Suppressor macrophage treated with lipopolysaccharide for 1 hour (primary cell): ENCODE data around the gene CLCN5.

Source experiments
- DNase-seq, 3 donors: peaks; one replicate each; pipeline ENCODE4 v3.0.0-alpha.2; 2020 to 2022

Gene CLCN5

GRCh38 chrX:49922291-49923241 is at the start of gene CLCN5:
Gene CLCN5 (plus strand): TSS chrX:49922596. CDS start chrX:49925299, 2,703 bp downstream.
- DNase-seq: peak; percentile 94 to 96 (median 96)

- peak; percentile 23 to 27 (median 23) for DNase-seq
These were observed 45.6 kb upstream of the CLCN5 start for GRCh38 chrX:49876750-49877149.

DNA sequence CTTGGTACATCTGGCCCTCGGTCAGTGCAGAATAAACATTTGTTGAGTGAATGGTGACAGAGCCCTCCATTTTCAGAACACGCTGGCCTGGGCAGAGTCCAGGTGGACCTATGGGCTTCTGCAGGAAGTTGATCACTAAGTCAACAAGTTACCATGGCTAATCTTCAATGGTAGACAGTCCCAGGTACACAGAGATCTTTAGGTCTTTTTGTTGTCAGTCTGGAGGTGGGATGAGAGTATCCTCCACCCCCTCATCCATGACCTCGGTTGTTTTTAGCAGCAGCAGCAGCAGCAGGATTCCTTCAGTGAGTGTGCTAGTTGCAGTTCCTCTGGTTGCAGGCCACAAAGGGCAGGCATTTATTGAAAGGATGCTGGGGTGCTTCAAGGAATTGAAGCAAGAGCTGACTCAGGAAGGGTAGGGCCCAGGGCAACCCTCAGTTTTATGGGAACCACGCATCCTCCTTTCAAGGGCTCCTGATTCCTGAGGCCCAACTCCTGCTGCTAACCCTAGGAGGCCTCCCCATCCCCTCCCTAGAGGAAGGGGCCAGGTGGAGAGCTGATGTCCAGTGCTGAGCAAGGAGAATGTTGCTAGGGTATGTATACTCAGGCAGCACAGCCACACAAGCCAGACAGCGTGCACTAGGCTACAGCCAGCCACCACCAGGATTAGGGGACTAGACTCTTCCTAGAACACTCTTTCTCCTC is 44.8 kb upstream of the CLCN5 start:
- DNase-seq: peak in 2 of 3 donors; percentile 5 to 23

DNA sequence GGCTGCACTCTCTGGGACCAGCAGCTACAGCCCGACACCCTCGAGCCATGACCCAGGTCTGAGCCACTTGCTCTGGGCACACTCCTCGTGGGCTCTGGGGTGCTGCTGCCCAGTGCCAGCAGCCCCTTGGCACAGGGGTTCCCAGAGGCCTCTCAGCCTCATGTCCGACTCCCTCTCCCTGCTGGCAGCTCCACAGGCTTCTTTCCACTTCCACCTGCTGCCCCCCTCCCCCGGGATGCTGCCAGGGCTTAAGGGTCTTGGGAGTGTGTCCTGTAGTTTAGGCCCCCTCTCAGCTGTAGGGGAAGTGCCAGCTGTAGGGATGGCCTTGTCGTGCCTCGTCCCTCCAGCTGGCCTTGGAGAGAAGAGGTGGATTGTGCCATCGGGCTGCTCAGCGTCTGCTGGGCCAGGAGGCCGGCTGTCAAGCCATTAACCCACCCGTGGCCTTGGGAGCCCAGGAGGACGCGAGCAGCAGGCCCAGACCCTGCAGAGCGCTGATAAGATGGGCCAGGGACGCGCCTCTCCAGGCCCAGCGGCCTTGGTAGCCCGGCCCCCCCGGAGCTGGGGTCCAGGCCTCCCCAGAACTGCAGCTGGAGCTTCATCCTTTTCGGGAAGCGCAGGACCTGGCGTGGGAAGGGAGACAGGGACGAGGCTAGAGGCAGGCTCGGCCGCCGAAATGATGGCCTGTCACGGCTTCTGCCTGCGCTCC is 44.1 kb upstream of the CLCN5 start:
- no peak for DNase-seq

DNA sequence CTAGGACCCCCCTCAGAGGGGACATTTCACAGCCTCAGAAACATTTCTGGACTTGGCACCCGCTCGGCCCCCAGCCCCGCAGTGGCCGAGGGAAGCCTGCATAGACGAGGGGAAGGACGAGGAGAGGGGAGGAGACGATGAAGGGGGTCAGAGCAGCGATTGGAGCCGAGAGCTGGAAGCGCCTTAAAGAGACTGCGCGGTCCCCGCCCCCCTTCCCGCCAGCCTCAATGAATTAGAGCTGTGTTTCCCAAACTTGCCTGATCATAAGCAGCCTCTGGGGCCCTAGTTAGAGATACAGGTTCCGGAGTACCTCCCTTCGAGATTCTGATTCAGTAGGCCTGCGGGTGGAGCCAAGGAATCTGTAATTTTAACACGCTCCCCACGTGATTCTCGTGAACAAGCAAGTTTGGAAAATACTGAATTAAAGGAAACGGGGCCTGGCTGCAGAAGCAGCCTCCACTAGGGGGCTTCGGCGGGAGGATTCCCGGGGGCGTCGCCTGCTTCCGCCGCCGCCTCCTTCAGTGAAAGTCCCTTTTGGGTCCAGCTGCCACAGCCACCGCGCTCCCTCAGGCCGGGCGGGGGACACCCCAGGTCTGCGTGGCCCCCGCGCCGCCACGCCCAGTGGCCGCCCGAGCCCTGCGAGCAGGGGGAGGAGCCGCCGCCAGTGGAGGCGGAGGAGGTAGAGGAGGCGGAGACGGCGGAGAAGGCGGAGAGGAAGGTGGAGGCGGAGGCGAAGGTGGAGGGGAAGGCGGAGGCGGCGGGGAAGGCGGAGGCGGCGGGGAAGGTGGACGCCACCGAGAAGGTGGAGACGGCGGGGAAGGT is 43.4 kb upstream of the CLCN5 start, which contains the start of gene USP27X:
Gene USP27X, plus strand, starts transcription at position 651 of the 822 bp plus-strand sequence. CDS start 824 bp downstream, outside the sequence.
- peak; percentile 84 to 89 (median 87) for DNase-seq

- no peak for DNase-seq
These were observed 42.6 kb upstream of the CLCN5 start for GRCh38 chrX:49879656-49880277.

GRCh38 chrX:49880668-49881067 is 41.7 kb upstream of the CLCN5 start:
- no peak for DNase-seq

DNA sequence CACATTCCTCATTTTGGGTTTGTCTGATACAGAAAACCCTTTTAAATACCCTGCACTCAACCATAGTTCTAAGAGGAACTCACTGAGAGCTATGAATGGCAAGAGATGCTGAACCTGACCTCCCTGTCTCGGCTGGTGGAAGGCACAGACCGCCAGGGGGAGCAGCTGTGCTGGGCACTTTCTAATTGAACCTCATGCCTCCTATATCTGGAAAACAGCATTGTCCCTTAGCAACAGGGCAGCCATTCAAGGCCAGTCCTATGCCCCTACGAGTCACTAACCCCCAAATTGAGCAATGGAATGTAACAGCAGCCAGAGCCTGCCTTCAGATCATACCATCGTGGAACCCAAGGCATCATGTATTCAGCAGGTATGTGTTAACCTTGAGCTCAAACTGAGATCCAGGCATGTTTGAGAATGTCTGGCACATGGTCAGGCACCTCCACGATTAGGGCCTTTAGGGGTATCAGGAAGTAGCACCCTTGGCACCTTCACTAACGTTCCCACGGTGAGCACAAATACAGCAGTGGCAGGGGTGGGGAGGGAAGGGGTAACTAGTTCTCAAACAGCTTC is 38.0 kb upstream of the CLCN5 start:
- peak; percentile 55 to 80 (median 73) for DNase-seq

DNA sequence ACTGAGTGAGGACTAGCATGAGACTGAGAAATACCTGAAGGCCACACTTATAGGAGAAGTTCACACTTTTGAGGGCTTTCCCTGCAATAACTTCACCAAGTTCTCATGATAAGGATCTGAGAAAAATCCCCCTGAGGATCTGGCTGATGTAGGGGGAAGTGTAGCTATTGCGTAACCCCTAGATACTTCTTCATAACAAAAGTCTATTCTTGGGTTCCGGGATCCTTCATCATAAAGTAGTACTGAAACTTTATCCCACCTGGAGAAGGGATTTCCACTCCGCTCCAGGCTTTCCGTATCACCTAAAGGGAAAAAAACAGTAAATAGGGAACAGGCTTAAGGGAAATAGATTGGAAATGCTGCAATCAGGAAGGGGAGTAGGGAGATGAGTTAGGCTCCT is 29.9 kb upstream of the CLCN5 start:
- DNase-seq: peak; percentile 51 to 57 (median 51)

DNA sequence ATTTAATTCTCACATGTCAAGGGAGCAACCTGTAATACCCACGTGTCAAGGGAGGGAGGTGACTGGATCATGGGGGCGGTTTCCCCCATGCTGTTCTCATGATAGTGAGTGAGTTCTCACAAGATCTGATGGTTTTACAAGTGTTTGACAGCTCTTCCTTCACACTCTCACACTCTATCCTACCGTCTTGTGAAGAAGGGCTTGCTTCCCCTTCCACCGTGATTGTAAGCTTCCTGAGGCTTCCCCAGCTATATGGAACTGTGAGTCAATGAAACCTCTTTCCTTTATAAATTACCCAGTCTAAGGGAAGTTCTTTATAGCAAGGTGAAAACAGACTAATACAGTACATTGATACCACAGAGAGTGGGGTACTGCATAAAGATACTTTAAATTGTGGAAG is 25.4 kb upstream of the CLCN5 start:
- no peak for DNase-seq

- DNase-seq: no peak
These were observed 21.3 kb upstream of the CLCN5 start for GRCh38 chrX:49901048-49901447.

- peak; percentile 10 to 25 (median 16) for DNase-seq
These were observed 12.1 kb upstream of the CLCN5 start for GRCh38 chrX:49910344-49910743.

- DNase-seq: no peak
These were observed 10.3 kb upstream of the CLCN5 start for GRCh38 chrX:49912086-49912485.

DNA sequence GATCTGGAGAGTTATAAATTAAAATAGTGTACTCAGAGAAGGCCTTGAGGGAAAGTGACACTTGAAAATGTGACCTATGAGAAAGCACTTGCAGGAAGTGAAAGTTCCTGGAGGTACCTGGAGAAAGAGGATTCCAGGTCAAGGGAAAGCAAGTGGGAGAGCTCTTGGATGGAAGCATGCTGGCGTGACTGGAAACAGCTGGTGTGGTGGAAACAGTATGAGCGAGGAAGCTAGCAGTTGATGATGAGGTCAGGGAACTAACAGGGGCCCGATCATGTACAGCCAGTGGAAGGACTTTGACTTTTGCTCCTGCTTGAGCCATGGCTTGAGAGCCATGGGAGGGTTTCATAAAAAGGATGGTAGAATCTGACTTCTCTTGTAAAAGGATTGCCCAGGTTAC is 9.5 kb upstream of the CLCN5 start:
- DNase-seq: no peak

DNA sequence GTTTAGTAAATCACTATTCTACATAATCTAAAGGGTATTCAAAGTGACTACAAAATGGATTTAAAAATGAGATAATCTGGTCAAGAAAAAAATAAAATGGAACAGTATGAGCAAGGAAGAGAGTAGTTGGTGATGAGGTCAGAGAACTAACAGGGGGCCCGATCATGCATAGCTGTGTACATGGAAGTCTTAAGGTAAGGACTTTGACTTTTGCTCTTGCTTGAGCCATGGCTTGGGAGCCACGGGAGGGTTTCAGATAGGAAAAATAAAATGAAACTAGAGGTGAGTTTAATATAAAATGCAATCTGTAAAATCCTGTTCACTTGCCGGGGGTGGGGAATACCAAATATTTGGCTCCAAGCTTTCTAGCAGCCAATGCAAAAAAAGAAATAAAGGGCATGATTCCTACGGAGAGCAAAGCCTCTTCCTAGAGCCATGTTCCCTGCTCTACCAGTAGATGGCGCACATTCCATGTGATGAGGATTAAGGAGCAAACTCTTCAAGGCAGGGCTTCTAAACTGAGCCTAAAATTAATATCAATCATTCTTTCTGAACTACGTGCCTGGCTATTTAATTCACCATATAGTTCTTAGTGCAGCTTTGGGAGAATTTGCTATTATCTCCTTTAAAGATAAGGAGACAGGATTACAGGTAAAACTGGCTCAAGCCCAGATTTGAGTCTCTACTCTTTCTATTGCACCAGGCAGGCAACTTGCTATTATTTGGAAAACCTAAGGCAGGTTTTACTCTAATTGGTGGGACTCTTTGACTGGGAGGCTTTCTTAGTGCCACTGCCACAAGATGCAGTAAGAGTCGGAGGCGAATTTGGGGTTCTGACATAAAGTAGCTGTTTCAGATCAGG is 6.8 kb upstream of the CLCN5 start:
- peak; percentile 59 to 69 (median 62) for DNase-seq

DNA sequence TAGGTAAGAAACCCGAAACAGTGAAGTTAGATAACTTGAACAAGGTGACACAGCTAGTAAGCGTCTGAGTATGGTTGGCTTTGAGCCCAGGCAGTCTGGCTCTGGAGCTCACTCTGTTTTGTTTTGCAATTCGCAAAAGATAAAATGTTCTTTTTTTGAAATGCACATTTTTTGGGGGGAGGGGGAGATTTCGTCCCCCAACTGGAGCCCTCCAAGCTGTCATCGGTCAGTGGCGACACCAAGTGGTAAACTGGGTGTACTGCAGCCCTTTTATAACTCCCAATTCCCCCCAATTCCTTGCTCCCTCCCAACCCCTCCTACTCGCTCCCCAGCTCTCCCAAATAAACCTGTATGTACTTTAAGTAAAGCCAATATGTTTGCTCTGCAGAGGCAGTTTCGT is 2.8 kb upstream of the CLCN5 start:
- peak; percentile 30 to 43 (median 35) for DNase-seq

DNA sequence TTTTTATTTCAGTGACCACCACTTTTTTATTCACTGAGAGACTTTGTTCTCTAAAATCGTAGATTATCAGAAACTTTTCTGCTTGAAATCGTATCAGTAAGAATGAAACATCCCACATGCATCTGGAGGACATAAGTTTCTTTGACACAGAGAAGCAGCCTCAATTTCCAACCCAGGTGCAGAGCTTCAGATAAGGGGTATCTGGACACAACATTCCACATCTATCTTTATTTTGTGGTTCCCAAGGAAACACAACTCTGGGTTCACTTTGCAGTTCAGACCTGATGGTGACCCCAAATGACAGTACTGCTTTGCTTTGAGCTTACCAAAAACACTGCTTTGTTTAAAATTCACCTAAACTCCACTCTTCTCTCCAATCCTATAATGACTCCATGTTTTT is 1.3 kb upstream of the CLCN5 start:
- no peak for DNase-seq

DNA sequence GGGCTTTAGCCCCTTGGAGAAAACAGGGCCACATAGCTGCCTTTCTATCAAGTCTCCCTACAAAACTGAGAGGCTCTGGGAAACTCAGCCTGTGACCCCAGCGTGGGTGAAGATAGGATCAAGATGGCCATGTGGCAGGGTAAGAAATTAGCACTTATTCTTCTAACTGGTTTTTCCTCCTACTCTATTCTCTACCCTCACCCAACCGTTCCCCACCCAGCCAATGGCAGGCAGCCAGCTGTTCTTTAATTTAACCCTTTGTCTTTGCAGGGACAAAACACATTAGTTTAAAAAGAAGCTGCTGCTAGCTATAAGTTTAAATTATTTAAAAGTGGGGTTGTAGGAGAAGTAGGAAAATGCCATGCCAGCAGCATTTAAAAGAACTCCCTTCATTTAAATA is 2.8 kb downstream of the CLCN5 start:
- DNase-seq: no peak

DNA sequence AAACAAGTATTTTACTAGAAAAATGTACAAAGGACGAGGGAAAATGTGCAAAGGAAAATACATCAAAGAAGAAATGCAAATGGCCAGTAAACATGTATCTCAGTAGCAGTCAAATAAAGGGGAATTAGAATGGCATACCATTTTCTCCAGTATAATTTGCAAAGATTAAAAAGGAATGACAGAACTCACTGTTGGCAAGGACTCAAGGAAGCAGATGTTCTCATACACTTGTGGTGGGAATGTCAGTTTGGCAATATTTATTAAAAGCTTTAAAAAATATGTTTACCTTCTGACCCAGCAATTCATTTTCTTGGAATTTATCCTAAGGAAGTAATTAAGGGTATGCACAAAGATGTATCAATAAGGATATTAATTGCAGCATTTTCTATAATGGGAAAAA is 7.6 kb downstream of the CLCN5 start:
- no peak for DNase-seq

DNA sequence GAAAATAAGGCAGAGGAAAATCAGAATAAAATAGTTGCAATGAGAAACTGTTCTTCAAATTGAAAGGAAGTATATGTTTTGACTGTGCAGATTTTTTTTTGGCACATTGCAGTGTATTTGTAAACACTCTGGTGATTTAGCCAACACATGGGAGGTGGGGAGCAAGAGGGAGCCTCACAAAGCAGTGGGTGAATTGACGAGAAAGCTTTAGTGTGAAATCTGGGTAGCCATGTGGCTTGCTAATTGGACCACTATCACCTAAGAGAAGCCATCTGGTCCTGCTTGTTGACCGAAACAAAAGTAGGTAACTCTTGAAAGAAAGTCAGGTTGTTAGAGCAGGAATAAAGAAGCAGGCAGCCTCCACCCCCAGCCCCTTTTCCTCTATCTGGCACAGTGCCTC is 10.4 kb downstream of the CLCN5 start:
- no peak for DNase-seq
